Stomach (tissue), 9 donors: ENCODE data around the gene NOS3. TPM values are rescaled to one million over a fixed set of nuclear protein-coding genes. Genes with fewer than 3 reads are reported as not detected.
A peak's percentile ranks its signal among the peaks of the same experiment; 100 is the strongest.

Source experiments
- DNase-seq, 2 donors: peaks; one replicate each; pipeline versions ENCODE4 v3.0.0 to v3.0.0-alpha.2; 2013 to 2019
- H3K27ac ChIP-seq, 5 donors: fragments of 200-600 bp in 4 of 5; sonication (generic) in 4 of 5; one replicate each; pipeline ENCODE4 v1.5.1; 2013 to 2019; ENCODE audit warnings: mild to moderate bottlenecking in 1 of 5, moderate library complexity in 1 of 5
- H3K27me3 ChIP-seq, 3 donors: fragments of 200-600 bp; sonication (generic); one replicate each; pipeline ENCODE4 v1.5.1; 2017 to 2019; ENCODE audit warnings: mixed run types in 1 of 3
- H3K36me3 ChIP-seq, 4 donors: fragments of 200-600 bp; sonication (generic); 1 replicate in 3 of 4; 2 replicates in 1 of 4; pipeline ENCODE4 v1.5.1; 2016 to 2019
- H3K4me1 ChIP-seq, 4 donors: fragments of 200-600 bp; sonication (generic); one replicate each; pipeline ENCODE4 v1.5.1; 2016 to 2019
- H3K4me3 ChIP-seq, 4 donors: fragments of 200-600 bp; sonication (generic) in 3 of 4; one replicate each; pipeline ENCODE4 v1.5.1; 2016 to 2019; ENCODE audit warnings: mild to moderate bottlenecking in 1 of 4
- H3K9me3 ChIP-seq, 4 donors: fragments of 200-600 bp; sonication (generic); one replicate each; pipeline ENCODE4 v1.5.1; 2016 to 2019
- EP300 ChIP-seq: sonication (generic); formaldehyde crosslinking; IDR thresholded peaks from one replicate; pipeline ENCODE4 v1.6.1; 2017; ENCODE audit warnings: antibody characterized with exemption
- POLR2A ChIP-seq, 4 donors: fragments of 450-650 bp; IDR thresholded peaks; one replicate each; pipeline ENCODE4 v1.6.1; 2016; ENCODE audit warnings: antibody characterized with exemption in 4 of 4, control low read depth in 2 of 4, mild to moderate bottlenecking in 1 of 4, moderate library complexity in 1 of 4
- POLR2AphosphoS5 ChIP-seq, 3 donors: sonication (generic); formaldehyde crosslinking; IDR thresholded peaks; one replicate each; pipeline ENCODE4 v1.6.1; 2016; ENCODE audit warnings: antibody characterized with exemption in 3 of 3
- WGBS, 5 donors: extraction: QIAGEN DNeasy Blood & Tissue Kit in 3 of 5; methylation state at CpG; one replicate each; pipeline versions ENCODE4 v1.1.5 to v1.1.7; 2013 to 2018; 5-methylcytosine and 5-hydroxymethylcytosine counted together
- intact Hi-C: fragments of 100-400 bp; cut with DNase I; formaldehyde crosslinking; loops from one replicate; pipeline ENCODE4 v1.15.1; 2023; ENCODE audit warnings: low total_unique reads
- polyA plus RNA-seq, 3 donors: library from polyadenylated mRNA; stranded (reverse); fragments of 200-250 nt; gene quantifications; one replicate each; pipeline ENCODE4 v1.2.3, GENCODE V29; 2013
- total RNA-seq, 5 donors: library from RNA; depleted of rRNA; stranded (reverse); fragments of >200 nt; gene quantifications; one replicate each; pipeline versions ENCODE4 v1.1.0 to v1.2.3, GENCODE V29; 2014 to 2016
- TF ChIP-seq, protein P1 (sequence below), 7 experiments: fragments of 450-650 bp in 4 of 7; fragments of 200-600 bp in 3 of 7; sonication (generic) in 3 of 7; IDR thresholded peaks; one replicate each; pipeline ENCODE4 v1.5.1; 2016 to 2019; ENCODE audit warnings: antibody characterized with exemption in 7 of 7, control low read depth in 2 of 7, mild to moderate bottlenecking in 1 of 7
- donor health status: healthy with polysubstance abuse.
- donor health status: Bipolar disorder and iron deficiency.
- donor health status: healthy.

NOS3 gene
- total and polyA plus RNA-seq, 8 donors: 2.5 to 45.1 (median 7.5) TPM

GRCh38 chr7:150988230-150989226 lies 2.3 kb upstream of the NOS3 start:
- H3K27ac ChIP-seq: peak overlapping the region in 4 of 5 donors; percentile 53 to 73 (median 66)

GRCh38 chr7:150989456-150989855 lies 1.4 kb upstream of the NOS3 start:
- H3K4me1 ChIP-seq: peaks cover 4 to 31% (median 20%) of the 10 kb centered on the region in 4 donors
- peaks cover 7 to 21% (median 14%) of the 10 kb centered on the region in 4 donors for H3K9me3 ChIP-seq
- intact Hi-C loops: loop anchor here (5.0 kb wide), 1 partner anchor 92 kb away; no protein-coding TSS in a partner anchor
- TF ChIP-seq, protein P1, sequence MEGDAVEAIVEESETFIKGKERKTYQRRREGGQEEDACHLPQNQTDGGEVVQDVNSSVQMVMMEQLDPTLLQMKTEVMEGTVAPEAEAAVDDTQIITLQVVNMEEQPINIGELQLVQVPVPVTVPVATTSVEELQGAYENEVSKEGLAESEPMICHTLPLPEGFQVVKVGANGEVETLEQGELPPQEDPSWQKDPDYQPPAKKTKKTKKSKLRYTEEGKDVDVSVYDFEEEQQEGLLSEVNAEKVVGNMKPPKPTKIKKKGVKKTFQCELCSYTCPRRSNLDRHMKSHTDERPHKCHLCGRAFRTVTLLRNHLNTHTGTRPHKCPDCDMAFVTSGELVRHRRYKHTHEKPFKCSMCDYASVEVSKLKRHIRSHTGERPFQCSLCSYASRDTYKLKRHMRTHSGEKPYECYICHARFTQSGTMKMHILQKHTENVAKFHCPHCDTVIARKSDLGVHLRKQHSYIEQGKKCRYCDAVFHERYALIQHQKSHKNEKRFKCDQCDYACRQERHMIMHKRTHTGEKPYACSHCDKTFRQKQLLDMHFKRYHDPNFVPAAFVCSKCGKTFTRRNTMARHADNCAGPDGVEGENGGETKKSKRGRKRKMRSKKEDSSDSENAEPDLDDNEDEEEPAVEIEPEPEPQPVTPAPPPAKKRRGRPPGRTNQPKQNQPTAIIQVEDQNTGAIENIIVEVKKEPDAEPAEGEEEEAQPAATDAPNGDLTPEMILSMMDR (IDR thresholded peaks at IDR 0.05): no peak
- no peak for TF ChIP-seq POLR2AphosphoS5 (IDR thresholded peaks at IDR 0.05)
- no peak for TF ChIP-seq EP300
- TF ChIP-seq POLR2A (IDR thresholded peaks at IDR 0.05): no peak
- H3K4me3 ChIP-seq: no peak overlapping the region
- WGBS, 5 donors: 48 to 67% (median 66%) methylated on average over 7 of the region's 7 CpGs
- peak overlapping the region in 4 of 5 donors; percentile 53 to 73 (median 66) for H3K27ac ChIP-seq
- H3K36me3 ChIP-seq: no peaks in the 10 kb centered on the region
- DNase-seq: peak in 1 of 2 donors; percentile 64
- peaks cover 0 to 29% (median 13%) of the 10 kb centered on the region in 3 donors for H3K27me3 ChIP-seq

More at GRCh38 chr7:150988230-150989226, 2.3 kb upstream of the NOS3 start:
- peaks cover 4 to 31% (median 20%) of the 10 kb centered on the region in 4 donors for H3K4me1 ChIP-seq
- intact Hi-C loops: loop anchor here (5.0 kb wide), 1 partner anchor 91 kb away; no protein-coding TSS in a partner anchor
- peak in 1 of 2 donors; percentile 90 for DNase-seq
- H3K4me3 ChIP-seq: peak overlapping the region in 1 of 4 donors; percentile 5
- H3K9me3 ChIP-seq: peaks cover 7 to 21% (median 14%) of the 10 kb centered on the region in 4 donors
- 17 to 32% (median 19%) methylated on average over 16 to 31 of the region's 31 CpGs for WGBS, 5 donors
- TF ChIP-seq POLR2A (IDR thresholded peaks at IDR 0.05): no peak
- no peak for TF ChIP-seq EP300
- TF ChIP-seq, protein P1 (IDR thresholded peaks at IDR 0.05): peak in 5 of 7 experiments; percentile 60 to 84 (median 74)
- no peaks in the 10 kb centered on the region for H3K36me3 ChIP-seq
- H3K27me3 ChIP-seq: peaks cover 0 to 29% (median 13%) of the 10 kb centered on the region in 3 donors

- Histone ChIP-seq H3K36me3 (no peaks in the 10 kb centered on the region), H3K27ac (peak overlapping the region in 3 of 5 donors; percentile 49 to 62 (median 53)), H3K4me3 (no peak overlapping the region), H3K9me3 (peaks cover 7 to 21% (median 14%) of the 10 kb centered on the region in 4 donors), H3K27me3 (peaks cover 0 to 32% (median 22%) of the 10 kb centered on the region in 3 donors), H3K4me1 (peaks cover 4 to 28% (median 21%) of the 10 kb centered on the region in 4 donors)
- no peak for DNase-seq
- WGBS, 5 donors: 73 to 80% (median 78%) methylated on average over 6 of the region's 6 CpGs
- intact Hi-C loops: no loop called here
- TF ChIP-seq POLR2A (IDR thresholded peaks at IDR 0.05): no peak
- TF ChIP-seq POLR2AphosphoS5 (IDR thresholded peaks at IDR 0.05): no peak
- TF ChIP-seq EP300: no peak
- TF ChIP-seq, protein P1 (IDR thresholded peaks at IDR 0.05): no peak
These were observed 1.3 kb downstream of the NOS3 start for GRCh38 chr7:150992051-150992640.

GRCh38 chr7:150992833-150993302 lies 2.1 kb downstream of the NOS3 start:
- peak overlapping the region in 3 of 5 donors; percentile 49 to 62 (median 53) for H3K27ac ChIP-seq
- H3K36me3 ChIP-seq: no peaks in the 10 kb centered on the region
- H3K27me3 ChIP-seq: peaks cover 0 to 31% (median 22%) of the 10 kb centered on the region in 3 donors
- H3K4me1 ChIP-seq: peaks cover 4 to 31% (median 21%) of the 10 kb centered on the region in 4 donors
- H3K4me3 ChIP-seq: no peak overlapping the region
- H3K9me3 ChIP-seq: peaks cover 7 to 21% (median 14%) of the 10 kb centered on the region in 4 donors
- intact Hi-C loops: no loop called here
- WGBS, 5 donors: 31 to 63% (median 48%) methylated on average over 5 of the region's 5 CpGs
- TF ChIP-seq, protein P1 (IDR thresholded peaks at IDR 0.05): no peak
- TF ChIP-seq POLR2A (IDR thresholded peaks at IDR 0.05): no peak
- no peak for TF ChIP-seq EP300
- TF ChIP-seq POLR2AphosphoS5 (IDR thresholded peaks at IDR 0.05): no peak
- DNase-seq: peak in 1 of 2 donors; percentile 83
